GM23338 (cell line): ENCODE data around the gene NKX2-1. TPM values are rescaled to one million over a fixed set of nuclear protein-coding genes. Genes with fewer than 3 reads are reported as not detected.

Experiments used
- ATAC-seq: fragments of 200-7000 bp; cut with Tn5 transposase; 3 replicates; pipeline ENCODE4 v1.9.1; 2020
- DNase-seq: peaks from one replicate; pipeline ENCODE4 v3.0.0-alpha.2; 2015; ENCODE audit warnings: low spot score
- H2AFZ ChIP-seq: fragments of 200-600 bp; sonication (generic); 2 replicates; pipeline ENCODE4 v1.8.0; 2016; ENCODE audit warnings: antibody characterized with exemption, mild to moderate bottlenecking, moderate library complexity
- H3F3A ChIP-seq: fragments of 200-600 bp; sonication (generic); replicated peaks from 2 replicates; pipeline ENCODE4 v1.8.0; 2017; ENCODE audit warnings: antibody characterized with exemption, mixed run types, low read depth
- H3K27ac ChIP-seq: fragments of 200-600 bp; sonication (generic); 2 replicates; pipeline ENCODE4 v1.6.1; 2016; ENCODE audit warnings: low read depth
- H3K27me3 ChIP-seq: fragments of 200-600 bp; sonication (generic); 2 replicates; pipeline ENCODE4 v1.8.0; 2016; ENCODE audit warnings: mild to moderate bottlenecking, mixed run types, moderate library complexity; ENCODE audit not compliant: insufficient read depth
- H3K36me3 ChIP-seq: fragments of 200-600 bp; sonication (generic); 2 replicates; pipeline ENCODE4 v1.8.0; 2016; ENCODE audit warnings: mild to moderate bottlenecking; ENCODE audit not compliant: insufficient read depth
- H3K4me1 ChIP-seq: fragments of 200-600 bp; sonication (generic); 2 replicates; pipeline ENCODE4 v1.8.0; 2016; ENCODE audit warnings: mild to moderate bottlenecking, moderate library complexity; ENCODE audit not compliant: insufficient read depth
- H3K4me2 ChIP-seq: fragments of 200-600 bp; sonication (generic); 2 replicates; pipeline ENCODE4 v1.7.1; 2017; ENCODE audit warnings: mixed run types
- H3K4me3 ChIP-seq: fragments of 200-600 bp; sonication (generic); 2 replicates; pipeline ENCODE4 v1.6.1; 2016; ENCODE audit warnings: mixed run types
- H3K79me2 ChIP-seq: fragments of 200-600 bp; sonication (generic); replicated peaks from 2 replicates; pipeline ENCODE4 v1.8.0; 2017; ENCODE audit warnings: mild to moderate bottlenecking; ENCODE audit not compliant: insufficient read depth
- H3K9me2 ChIP-seq: fragments of 200-600 bp; sonication (generic); 2 replicates; pipeline ENCODE4 v1.8.0; 2017; ENCODE audit not compliant: insufficient read depth
- H4K20me1 ChIP-seq: fragments of 200-600 bp; sonication (generic); replicated peaks from 2 replicates; pipeline ENCODE4 v1.8.0; 2017; ENCODE audit warnings: mild to moderate bottlenecking; ENCODE audit not compliant: insufficient read depth
- H3K27ac Mint-ChIP-seq: 2 replicates; pipeline ENCODE4 v1.8.0; 2020; ENCODE audit warnings: inconsistent platforms, mild to moderate bottlenecking, moderate library complexity, mixed read lengths
- H3K27me3 Mint-ChIP-seq: 3 replicates; pipeline ENCODE4 v1.8.0; 2022; ENCODE audit warnings: low read depth, mild to moderate bottlenecking, moderate library complexity, mixed read lengths, inconsistent platforms; ENCODE audit not compliant: insufficient read depth, poor library complexity
- H3K36me3 Mint-ChIP-seq: 3 replicates; pipeline ENCODE4 v1.8.0; 2021; ENCODE audit warnings: low read depth, mild to moderate bottlenecking, inconsistent platforms, moderate library complexity, mixed read lengths
- H3K4me1 Mint-ChIP-seq: 3 replicates; pipeline ENCODE4 v1.8.0; 2020; ENCODE audit warnings: mild to moderate bottlenecking, inconsistent platforms, mixed read lengths
- H3K4me3 Mint-ChIP-seq: 3 replicates; pipeline ENCODE4 v1.8.0; 2021; ENCODE audit warnings: moderate library complexity, mild to moderate bottlenecking, inconsistent platforms, mixed read lengths
- H3K9me3 Mint-ChIP-seq: 3 replicates; pipeline ENCODE4 v1.8.0; 2020; ENCODE audit warnings: moderate library complexity, mild to moderate bottlenecking, inconsistent platforms, mixed read lengths
- CREB1 ChIP-seq: fragments of 250-450 bp; sonication (Bioruptor Pico); IDR thresholded peaks from 2 replicates; pipeline ENCODE4 v1.5.0; 2020; ENCODE audit warnings: low read depth, mild to moderate bottlenecking, moderate library complexity
- CTCF ChIP-seq, 2 experiments: fragments of 200-600 bp in 1 of 2; sonication (generic) in 1 of 2; conservative IDR thresholded peaks; 2 replicates each; pipeline versions ENCODE4 v1.5.1 to v1.6.1; 2016 to 2017; ENCODE audit warnings: antibody characterized with exemption in 2 of 2, low read depth in 2 of 2, mild to moderate bottlenecking in 2 of 2, moderate library complexity in 1 of 2
- ETS1 ChIP-seq: IDR thresholded peaks from 2 replicates; pipeline ENCODE4 v1.6.1; 2016; ENCODE audit warnings: antibody characterized with exemption
- EZH2 ChIP-seq: fragments of 200-600 bp; sonication (generic); IDR thresholded peaks from one replicate; pipeline ENCODE4 v1.8.0; 2017; ENCODE audit warnings: antibody characterized with exemption, mild to moderate bottlenecking, low read depth; ENCODE audit not compliant: unreplicated experiment
- EZH2phosphoT487 ChIP-seq: fragments of 200-600 bp; sonication (generic); IDR thresholded peaks from one replicate; pipeline ENCODE4 v1.8.1; 2018; ENCODE audit warnings: antibody characterized with exemption; ENCODE audit not compliant: unreplicated experiment
- JUNB ChIP-seq: IDR thresholded peaks from one replicate; pipeline ENCODE4 v1.6.1; 2016; ENCODE audit warnings: antibody characterized with exemption; ENCODE audit not compliant: unreplicated experiment
- NANOG ChIP-seq: IDR thresholded peaks from 2 replicates; pipeline ENCODE4 v1.6.1; 2016; ENCODE audit warnings: antibody characterized with exemption, borderline replicate concordance
- POLR2AphosphoS5 ChIP-seq: IDR thresholded peaks from 2 replicates; pipeline ENCODE4 v1.6.1; 2016; ENCODE audit warnings: antibody characterized with exemption, low read depth
- REST ChIP-seq: IDR thresholded peaks from one replicate; pipeline ENCODE4 v1.6.1; 2018; ENCODE audit warnings: antibody characterized with exemption; ENCODE audit not compliant: unreplicated experiment
- STAT1 ChIP-seq: IDR thresholded peaks from one replicate; pipeline ENCODE4 v1.6.1; 2016; ENCODE audit warnings: antibody characterized with exemption; ENCODE audit not compliant: unreplicated experiment
- ZNF114 ChIP-seq: fragments of 250-450 bp; sonication (Bioruptor Pico); IDR thresholded peaks from 2 replicates; pipeline ENCODE4 v1.5.0; 2020; ENCODE audit warnings: mild to moderate bottlenecking, moderate library complexity
- ZNF331 ChIP-seq: fragments of 250-450 bp; sonication (Bioruptor Pico); IDR thresholded peaks from 2 replicates; pipeline ENCODE4 v1.5.0; 2020; ENCODE audit warnings: low read depth, mild to moderate bottlenecking, moderate library complexity
- ZNF462 ChIP-seq: fragments of 250-450 bp; sonication (Bioruptor Pico); IDR thresholded peaks from 2 replicates; pipeline ENCODE4 v1.5.0; 2020; ENCODE audit warnings: mild to moderate bottlenecking, moderate library complexity
- polyA plus RNA-seq: library from polyadenylated mRNA; unstranded; fragments of >200 nt; fragmentation: Nextera tagmentation; extraction: Ambion mirVana; gene quantifications from 2 replicates; pipeline ENCODE4 v1.2.1, GENCODE V29; 2016
- total RNA-seq: library from RNA; depleted of rRNA; stranded (reverse); fragments of >200 nt; shearing (Covaris generic); gene quantifications from 2 replicates; pipeline ENCODE4 v1.2.3, GENCODE V29; 2014

Gene NKX2-1
- total and polyA plus RNA-seq, 2 experiments from 2014 or later, result not detected

- no peak overlapping the region for H3K4me3 ChIP-seq
- Mint-ChIP-seq H3K36me3 (no peaks in the 10 kb centered on the region), H3K27ac (no peak overlapping the region), H3K4me3 (no peak overlapping the region), H3K4me1 (no peaks in the 10 kb centered on the region), H3K27me3 (peaks cover 2% of the 10 kb centered on the region), H3K9me3 (no peaks in the 10 kb centered on the region)
- no peak for ATAC-seq
- H3K27ac ChIP-seq, result no peak overlapping the region
- no peak overlapping the region for H3K4me2 ChIP-seq
- TF ChIP-seq POLR2AphosphoS5 (no peak), STAT1 (no peak), CTCF (conservative IDR thresholded peaks at IDR 0.05; ENCODE audit: low read depth in 2 of 2) (no peak), ZNF114 (CRISPR knock-in tag) (no peak), CREB1 (CRISPR knock-in tag) (no peak), ZNF331 (CRISPR knock-in tag) (no peak), ETS1 (no peak), JUNB (no peak), EZH2 (no peak), ZNF462 (CRISPR knock-in tag) (no peak), REST (no peak), EZH2phosphoT487 (no peak), NANOG (no peak)
- H3K4me1 ChIP-seq, result no peaks in the 10 kb centered on the region
- no peak for DNase-seq
- H3K36me3 ChIP-seq, result no peaks in the 10 kb centered on the region
- no peak overlapping the region for H2AFZ ChIP-seq
- H3F3A ChIP-seq, result no peaks in the 10 kb centered on the region
- H3K27me3 ChIP-seq, result no peaks in the 10 kb centered on the region
- no peaks in the 10 kb centered on the region for H3K79me2 ChIP-seq
- 0 out of 2 replicates have a peak, but pooled peaks cover under 1% of the 10 kb centered on the region for H3K9me2 ChIP-seq
- no peaks in the 10 kb centered on the region for H4K20me1 ChIP-seq
These were observed 52.7 kb downstream of the NKX2-1 start for GRCh38 chr14:36467332-36467731.
